HK-2 (cell line): ENCODE results near the gene KRT74.
"Not testable (repeated sequence)": the region's sequence is repeated elsewhere in the genome, so short reads cannot be mapped to it uniquely, and the experiment has no call there.

Experiments used
- DNase-seq: peaks from one replicate; pipeline ENCODE4 v3.0.0-alpha.2; 2018; ENCODE audit not compliant: unreplicated experiment

KRT74 gene

DNA sequence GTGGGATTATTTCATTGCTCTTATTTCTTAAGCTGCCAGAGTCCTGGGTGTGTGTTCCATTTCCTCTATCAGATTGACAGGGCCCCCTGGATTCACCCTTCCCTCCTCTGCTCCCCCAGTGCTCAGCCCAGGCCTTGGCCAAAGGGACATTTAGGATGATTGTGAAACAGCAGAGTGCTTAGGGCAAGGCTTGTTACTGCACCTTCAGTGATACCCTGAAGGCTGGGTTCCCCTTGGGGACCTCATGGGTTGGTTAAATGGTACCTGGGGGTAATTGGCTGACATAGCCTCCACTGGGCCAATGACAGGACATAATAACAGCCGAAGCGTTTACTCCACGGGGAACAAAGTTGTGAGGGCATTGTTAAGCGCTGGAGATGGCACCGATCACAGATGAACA is 28.9 kb upstream of the KRT74 start:
- DNase-seq: no peak

DNA sequence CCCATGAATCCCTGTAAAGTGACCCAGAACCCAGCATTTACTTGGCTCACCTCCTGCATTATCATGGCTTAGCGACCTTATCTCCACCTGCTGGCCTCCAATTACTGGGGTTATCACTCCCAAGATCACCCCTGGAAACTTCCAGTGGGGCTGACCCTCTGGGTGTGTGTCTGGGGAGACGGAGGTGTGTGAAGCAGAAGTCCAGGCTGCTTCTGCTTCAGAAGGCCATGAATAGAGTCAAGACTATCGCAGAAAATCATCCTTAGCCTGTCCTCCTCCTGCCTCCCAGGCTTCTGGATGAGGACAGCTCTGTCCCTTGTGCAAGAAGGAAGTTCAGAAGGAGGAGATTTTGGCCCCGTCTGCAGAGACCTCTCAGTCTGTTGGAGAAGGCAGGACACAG is 28.0 kb upstream of the KRT74 start:
- DNase-seq: no peak

DNA sequence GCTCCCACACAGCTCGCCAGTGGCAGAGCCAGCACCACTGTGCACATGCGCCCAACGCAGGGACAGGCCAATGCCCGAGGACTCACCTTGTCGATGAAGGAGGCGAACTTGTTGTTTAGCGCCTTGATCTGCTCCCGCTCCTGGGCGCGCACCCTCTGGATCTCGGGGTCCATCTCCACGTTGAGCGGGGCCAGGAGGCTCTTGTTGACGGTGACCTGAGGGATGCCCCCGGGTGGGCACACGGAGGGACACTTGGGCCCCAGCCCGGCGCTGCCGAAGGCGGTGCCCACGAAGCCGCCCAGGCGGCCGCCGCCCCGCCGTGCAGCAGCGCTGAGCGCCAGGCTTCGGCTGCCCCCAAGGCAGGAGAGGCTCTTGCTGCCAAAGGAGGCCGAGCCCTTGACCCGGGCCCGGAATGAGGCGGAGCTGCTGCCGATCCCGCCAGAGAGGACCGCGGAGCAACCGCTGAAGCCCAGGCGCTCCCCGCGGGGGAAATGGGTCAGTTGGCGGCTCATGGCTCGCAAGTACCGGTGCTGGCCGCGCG is 27.4 kb upstream of the KRT74 start, which contains the start of gene KRT72:
Gene KRT72, minus strand, starts transcription at position 523 of the 541 bp plus-strand sequence. Its CDS starts 11 bp downstream, at position 512.
- no peak for DNase-seq

DNA sequence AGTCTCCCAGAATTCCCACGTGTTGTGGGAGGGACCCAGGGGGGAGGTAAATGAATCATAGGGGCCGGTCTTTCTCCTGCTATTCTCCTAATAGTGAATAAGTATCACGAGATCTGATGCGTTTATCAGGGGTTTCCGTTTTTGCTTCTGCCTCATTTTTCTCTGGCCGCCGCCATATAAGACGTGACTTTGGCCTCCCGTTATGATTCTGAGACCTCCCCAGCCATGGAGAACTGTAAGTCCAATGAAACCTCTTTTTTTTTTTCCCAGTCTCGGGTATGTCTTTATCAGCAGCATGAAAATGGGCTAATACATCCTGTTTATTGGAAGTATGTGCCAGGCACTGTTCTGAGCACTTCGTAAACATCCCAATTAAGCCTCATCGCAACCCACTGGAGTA is 26.8 kb upstream of the KRT74 start:
- DNase-seq: no peak

DNA sequence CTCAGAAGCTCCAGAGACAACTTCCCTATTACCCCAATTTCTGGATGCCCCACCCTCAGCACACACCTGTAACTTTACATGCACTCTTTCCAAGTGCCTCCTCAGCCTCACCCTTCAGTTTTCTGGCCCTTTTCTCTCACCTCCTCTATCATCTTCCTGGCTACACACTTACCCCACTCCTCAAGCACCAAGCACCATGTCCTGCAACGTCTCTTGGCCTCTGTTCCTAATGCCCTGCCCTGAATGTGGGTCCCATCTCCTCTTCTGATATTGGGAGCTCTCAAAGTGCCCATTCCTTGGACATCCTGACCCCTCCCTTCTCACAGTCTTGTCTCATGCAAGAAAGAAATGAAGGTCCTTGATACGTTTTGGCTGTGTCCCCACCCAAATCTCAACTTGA is 26.4 kb upstream of the KRT74 start:
- no peak for DNase-seq

DNA sequence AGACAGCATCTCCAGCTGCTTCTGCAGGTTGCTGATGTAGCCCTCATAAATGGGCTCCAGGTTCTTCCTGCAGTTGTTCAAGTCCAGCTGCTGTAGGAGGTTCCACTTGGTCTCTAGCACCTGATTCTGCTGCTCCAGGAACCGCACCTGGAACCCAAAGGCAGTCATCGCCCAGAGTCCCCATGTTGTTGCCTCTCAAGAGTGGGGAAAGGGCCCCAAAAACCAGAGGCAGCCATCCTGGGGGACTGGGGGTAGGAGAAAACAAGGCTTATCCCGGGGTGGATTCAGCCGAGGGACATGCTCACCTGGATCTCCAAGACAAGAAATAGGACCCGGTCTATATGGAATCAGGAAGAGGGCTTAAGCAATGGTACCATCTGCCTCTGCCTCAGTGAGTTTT is 25.3 kb upstream of the KRT74 start:
- DNase-seq: no peak

DNA sequence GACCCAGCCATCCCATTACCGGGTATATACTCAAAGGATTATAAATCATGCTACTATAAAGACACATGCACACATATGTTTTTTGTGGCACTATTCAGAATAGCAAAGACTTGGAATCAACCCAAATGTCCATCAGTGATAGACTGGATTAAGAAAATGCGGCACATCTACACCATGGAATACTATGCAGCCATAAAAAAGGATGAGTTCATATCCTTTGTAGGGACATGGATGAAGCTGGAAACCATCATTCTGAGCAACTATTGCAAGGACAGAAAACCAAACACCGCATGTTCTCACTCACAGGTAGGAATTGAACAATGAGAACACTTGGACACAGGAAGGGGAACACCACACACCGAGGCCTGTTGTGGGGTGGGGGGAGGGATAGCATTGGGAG is 20.6 kb upstream of the KRT74 start:
- not testable (repeated sequence) for DNase-seq

DNA sequence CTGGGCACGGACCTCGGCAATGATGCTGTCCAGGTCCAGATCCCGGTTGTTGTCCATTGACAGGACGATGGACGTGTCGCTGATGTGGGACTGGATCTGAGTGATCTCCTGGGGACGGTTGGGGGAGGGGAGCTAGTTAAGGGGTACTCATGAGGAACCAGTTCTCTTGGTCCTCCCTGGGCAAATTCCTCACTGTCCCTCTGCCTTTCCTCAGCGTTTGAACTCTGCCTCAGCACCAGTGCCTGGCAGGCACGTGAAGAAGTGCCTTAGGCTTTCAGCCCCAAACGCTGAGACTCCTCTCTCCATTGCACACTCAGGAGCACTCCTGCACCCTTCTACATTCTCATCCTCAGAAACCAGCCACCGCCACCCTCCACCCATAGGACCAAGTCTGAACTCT is 17.9 kb upstream of the KRT74 start:
- DNase-seq: no peak

DNA sequence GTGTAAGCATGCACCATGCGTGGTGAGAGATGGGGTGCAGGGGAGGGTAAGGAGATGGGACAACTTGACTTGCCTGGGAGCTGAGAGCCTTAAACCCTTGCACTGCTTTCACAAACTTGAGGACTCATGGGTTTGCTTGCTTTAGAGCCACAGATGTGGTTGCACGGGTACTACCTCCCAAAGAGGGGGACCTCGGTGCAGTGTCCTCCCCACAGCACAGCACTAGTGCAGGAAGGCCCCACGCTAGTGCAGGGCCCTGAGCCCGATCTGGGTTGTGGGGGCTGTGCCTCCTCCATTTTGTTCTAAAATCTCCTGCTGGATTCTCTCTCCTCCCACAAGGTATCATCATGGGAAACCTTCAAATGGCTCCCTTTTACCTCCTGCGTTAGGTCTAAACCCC is 16.4 kb upstream of the KRT74 start:
- DNase-seq: no peak

DNA sequence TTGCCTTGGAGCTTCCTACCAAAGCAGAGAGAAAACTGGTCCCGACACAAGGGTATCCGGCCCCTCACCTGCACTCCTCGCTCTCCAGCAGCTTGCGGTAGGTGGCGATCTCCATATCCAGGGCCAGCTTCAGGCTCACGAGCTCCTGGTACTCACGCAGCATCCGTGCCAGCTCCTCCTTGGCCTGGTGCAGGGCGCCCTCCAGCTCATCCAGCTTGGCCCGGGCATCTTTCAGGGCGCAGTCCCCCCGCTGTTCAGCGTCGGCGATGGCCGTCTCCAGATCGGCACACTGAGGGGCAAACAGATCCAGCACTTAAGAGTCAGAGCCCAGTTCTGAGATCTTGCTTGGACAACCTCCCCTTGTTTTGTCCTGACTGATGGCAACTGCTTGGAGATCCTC is 13.9 kb upstream of the KRT74 start:
- no peak for DNase-seq

DNA sequence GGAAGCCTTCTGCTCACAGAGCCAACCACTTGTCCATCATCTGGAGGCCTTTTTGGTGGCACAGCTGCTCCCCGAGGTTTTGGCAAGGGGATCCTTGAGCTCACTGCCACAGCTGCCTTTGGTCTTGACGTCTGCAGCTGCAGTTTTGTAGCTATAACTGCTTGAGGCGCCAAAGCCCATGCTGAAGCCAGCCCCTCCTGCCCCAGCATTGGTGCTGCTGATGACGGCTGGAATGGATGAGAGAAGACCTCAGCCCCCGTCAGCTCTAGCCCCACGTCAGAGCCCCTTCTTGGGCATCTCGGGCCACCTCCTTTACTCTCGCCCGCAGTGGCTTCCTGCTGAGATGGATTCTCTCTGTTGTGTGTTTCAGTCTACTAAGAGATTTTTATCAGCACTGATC is 12.3 kb upstream of the KRT74 start:
- DNase-seq: no peak

DNA sequence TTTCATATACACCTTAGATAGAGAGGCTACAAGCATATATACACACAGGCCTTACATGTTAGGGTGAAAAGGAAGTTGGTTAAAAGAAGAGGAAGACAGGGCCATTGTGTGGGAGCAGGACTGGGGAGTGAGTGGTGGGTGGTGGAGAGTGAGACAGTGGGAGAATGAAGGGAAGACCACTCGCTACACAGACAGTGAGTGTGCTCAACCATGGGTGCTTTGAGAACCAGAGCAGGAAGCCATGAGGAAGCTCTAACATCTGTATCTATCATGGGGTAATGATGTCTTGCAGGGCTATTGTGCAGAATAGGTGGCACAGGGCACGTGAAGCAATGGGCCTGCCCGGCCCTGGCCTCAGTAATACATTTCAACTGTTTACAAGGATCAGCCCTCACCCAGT is 11.4 kb upstream of the KRT74 start:
- no peak for DNase-seq

DNA sequence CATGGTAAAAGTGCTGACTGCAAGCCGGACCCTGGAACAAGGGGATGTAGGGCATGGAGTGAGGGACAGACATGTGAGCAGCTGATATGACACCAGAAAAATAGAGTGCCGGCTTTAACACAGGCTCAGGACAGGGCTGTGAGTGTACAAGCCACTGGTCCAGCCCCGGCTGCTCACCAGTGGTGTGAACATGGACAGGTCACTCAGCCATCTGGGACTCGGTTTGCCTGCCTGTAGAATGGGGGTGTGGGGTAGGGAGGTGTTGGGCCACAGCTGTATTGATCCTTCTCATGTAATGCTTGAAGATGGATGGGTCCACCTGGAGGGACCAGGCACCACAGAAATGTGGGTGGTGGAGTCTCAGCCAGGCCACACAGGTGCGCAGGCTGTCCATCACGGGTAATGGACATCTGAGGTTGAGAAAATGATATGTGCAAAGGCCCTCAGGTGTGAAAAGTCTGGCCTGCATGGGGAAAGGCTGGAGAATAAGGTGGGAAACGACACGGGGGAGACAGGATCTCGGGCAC is 10.6 kb upstream of the KRT74 start:
- DNase-seq: no peak

DNA sequence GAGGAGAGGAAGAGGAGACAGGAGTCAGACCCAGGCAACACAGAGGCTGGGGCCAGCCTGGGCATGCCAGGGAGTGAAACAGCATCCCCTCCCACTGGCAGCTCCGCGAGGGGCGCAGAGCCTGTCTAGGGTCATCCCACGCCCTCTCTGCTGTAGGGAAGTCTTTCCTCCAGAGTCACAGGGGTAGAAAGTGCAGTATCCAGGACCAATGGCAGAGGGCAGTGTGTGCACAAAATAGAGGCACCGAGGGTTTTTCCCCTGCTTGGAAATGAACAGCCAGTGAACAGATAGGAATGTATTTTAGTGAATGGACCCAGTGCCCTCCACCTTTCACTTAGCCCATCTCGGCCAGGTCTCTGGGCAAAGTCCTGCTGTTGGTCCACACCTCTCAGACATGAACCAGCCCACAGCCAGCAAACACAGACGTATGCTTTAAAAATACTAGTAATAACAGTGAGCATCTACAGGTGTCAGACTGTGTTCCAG is 9.4 kb upstream of the KRT74 start:
- DNase-seq: peak; percentile 51

DNA sequence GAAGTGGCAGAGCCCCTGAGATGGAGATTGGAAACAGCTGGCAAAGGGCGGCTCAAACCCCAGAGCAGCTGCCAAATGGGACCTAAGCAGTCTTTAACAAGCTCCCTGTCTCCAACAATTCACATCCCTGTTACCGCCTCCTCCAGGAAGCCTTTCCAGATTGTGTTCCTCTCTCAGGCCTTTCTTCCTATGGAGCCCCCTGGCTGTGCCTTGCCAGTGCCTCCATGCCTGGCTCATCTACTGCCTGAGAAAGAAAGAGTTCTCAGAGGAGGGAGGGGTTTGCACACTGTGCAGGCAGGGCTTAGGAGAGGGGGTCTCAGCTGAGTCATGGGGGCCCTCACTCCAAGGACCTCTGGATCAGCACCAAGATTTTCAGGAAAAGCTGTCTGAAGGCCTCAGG is 8.8 kb upstream of the KRT74 start:
- DNase-seq: no peak

DNA sequence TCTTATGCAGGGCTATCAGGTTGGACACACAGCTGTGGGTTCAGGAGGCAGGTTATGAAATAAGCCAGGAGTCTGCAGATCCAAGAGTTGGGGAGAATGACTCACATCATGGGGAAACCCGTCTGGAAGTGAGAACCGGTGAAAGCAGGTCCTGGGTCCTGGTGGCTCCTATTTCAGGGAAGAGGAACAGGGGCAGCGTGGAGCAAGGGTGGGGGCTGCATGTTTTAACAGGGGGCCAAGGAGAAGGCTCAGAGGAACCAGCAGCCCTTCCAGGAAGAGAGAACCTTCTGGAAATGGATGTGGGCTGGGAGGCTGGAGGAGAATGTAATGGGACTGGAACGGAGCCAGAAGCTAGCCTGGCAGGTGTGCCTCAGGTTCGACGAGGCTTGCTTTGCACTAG is 7.8 kb upstream of the KRT74 start:
- no peak for DNase-seq

DNA sequence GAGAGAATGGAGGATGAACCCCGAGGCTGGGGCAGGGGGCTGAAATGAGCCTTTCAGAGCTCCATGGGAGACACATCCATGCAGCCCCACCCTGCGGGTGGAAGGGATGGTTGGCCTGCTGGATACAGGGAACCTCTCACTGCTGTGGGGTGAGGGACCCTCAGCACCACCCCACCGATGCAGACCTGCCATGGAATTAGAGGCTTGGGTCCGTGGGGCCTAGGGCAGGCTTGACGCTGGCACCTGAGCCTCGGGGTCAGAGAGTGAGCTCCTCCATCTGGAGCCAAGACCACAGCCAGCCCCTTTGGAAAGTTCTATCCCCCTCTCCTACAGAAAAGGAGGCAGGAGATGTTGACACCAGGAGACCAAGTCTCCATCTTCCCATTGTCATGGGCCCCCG is 7.4 kb upstream of the KRT74 start:
- no peak for DNase-seq

DNA sequence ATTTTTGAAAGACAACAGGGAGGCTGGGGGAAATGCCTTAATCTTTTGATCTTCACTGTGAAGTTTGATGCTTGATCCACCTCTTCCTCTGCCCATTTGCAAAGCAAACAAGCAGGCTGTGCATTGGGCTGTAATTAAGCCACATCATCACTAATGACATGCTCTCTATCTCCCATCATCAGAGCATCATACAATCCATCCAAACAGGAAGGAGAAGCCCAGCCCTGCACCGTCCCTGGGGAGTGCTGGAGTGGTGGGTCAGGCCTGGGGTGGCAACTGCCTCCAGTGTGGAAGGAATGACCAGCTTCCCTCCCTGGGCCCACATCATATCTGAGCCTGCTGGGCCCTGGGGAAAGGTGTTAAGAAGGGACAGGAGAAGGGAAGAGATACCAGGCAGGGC is 6.9 kb upstream of the KRT74 start:
- no peak for DNase-seq

DNA sequence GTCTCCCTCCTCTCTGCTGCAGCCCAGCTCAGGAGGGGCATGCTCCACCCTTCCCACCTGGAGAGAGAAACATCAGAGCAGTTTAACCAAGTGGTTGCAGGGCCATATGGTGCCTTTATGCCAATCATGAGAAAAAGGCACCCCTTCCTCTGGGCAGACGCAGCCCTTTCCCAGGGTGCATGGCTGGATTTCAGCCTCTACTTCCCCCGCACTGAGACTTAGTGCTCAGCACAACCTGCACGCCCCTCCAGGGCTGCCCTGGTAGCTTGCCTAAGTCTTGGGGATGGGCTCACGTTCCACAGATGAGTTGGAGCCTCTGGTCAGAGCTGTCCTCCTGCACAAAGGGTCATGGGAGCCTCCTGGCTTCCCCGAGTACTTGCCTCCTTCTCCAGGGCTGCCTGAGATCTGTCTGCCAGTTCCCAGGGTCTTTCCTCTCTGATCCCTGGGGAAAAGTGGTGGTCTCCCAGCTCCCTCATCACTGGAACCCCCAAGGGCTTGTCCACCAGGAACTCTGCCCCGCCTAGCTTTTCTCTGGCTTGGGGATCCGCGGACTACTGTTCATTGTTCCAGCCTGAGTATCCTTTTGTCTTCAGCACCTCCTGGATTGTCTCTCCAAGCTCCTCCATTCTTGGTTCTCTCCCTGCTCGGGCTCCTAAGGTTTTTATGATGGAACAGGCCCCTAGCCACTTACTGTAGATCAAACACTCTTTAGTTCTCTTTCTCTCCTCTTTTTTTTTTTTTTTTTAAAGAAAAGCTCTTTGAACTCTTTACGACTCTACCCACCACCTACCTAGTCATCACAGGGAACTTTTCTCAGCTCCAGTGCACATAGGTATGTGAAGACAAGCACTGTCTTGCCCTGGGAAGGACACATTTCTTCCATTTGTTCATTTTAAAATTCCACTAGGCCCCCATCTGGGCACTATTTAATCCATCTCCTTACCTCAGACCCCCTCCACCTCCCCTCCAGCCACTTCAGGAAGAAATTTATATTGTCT is 6.1 kb upstream of the KRT74 start:
- DNase-seq: no peak

DNA sequence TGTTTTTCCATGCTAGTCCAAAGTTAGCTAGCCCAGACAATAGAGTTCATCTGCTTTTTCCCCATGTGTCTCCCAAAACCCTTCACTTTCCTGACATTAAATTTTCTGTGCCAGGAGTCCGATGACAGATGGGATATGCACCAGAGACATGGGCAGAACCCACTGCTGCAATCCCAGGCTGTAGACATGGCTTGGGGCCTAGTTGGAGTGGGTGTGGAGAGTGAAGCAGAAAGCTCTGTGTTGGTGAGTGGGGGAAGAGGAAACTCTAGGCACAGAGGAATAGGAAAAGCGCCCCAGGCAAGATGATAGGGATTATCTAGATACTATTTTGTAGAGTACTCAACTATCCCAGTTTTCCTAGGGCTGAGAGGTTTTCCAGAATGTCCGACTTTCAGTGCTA is 4.8 kb upstream of the KRT74 start:
- no peak for DNase-seq

DNA sequence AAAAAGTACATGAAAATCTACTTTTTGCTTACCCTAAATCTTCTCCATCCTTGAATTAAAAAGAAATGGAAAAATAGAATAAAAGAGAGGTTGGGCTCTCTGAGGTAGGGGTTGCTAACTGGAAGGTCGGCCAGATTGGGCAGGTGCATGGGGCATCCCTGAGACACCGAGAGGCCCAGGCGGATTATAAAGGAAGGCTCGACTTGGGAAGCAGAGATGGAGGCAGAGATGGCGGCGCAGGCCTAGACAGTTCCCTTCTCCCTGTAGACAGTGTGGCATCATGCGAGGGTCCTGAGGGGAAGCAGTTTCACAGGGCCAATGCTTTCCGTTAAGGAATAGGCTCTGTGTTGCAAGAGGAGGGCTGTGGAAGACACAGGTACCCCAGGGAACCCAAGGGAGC is 3.7 kb upstream of the KRT74 start:
- no peak for DNase-seq

DNA sequence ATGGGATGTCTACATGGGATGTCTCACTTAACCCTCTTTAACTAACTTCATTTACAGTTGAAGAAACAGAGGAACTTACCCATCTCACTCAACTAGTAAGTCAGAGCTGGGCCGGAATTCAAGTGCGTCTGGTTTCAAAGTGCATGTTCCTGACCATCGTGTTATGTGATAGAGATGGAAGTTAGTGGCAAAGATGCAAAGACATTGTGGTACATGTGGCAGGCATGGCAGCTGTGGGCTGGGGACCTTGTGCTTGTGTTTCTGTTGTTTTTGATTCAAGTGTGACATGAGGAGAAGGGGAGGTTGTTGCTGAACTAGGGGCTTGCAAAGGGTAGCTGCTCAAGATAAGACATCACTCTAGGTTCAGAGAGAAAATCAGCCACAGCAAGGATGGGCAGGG is 2.3 kb upstream of the KRT74 start:
- no peak for DNase-seq

DNA sequence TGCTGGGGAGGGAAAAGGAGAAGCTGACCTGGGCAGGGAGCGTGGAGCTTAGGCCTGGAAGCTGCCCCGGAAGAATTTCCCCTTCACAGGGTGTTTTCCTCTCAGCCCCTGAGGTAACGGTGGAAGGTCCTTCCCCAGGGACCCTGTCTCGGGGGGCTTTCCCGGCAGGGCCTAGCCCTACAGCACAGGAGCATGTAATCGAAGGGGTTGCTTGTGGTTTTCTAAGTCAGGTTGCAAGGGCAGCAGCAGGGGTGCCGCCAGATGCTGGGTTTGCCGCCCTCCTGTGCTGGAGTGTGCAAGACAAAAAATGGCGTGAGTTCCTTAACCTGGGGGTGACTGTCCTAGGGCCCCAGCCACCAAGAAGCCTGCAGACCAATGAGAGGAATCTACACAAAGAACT is 1.6 kb upstream of the KRT74 start:
- DNase-seq: no peak
